OCI-LY7 (cell line): Measurements from ENCODE around the gene TBP. TPM values are rescaled to one million over a fixed set of nuclear protein-coding genes. Genes with fewer than 3 reads are reported as not detected.

Experiments
- BruUV-seq: library from RNA; stranded (reverse); fragments of 400-500 nt; replicated peaks from 2 replicates; lab custom pipeline; 2021; lab: Mats Ljungman, UMichigan
- CTCF ChIA-PET: fragments of 300-600 bp; sonication (Branson Sonifier 250); formaldehyde crosslinking; loops from one replicate; lab custom pipeline; 2022; ENCODE audit warnings: antibody characterized with exemption; ENCODE audit not compliant: unreplicated experiment; lab: Charles Lee
- POLR2A ChIA-PET: fragments of 300-600 bp; sonication (Branson Sonifier 250); formaldehyde crosslinking; loops from one replicate; lab custom pipeline; 2022; ENCODE audit warnings: antibody characterized with exemption; lab: Charles Lee
- DNase-seq: peaks from one replicate; pipeline ENCODE4 v3.0.0-alpha.2; 2015; ENCODE audit warnings: low spot score
- H2AFZ ChIP-seq: fragments of 200-600 bp; sonication (generic), shearing (Covaris generic); 2 replicates; pipeline ENCODE4 v1.6.1; 2014; ENCODE audit warnings: mild to moderate bottlenecking, antibody characterized with exemption, low read length, moderate library complexity
- H3K27ac ChIP-seq: fragments of 200-600 bp; sonication (generic); 2 replicates; pipeline ENCODE4 v1.5.1; 2014; ENCODE audit warnings: mixed run types, low read depth, mild to moderate bottlenecking, moderate library complexity, low read length, inconsistent platforms; ENCODE audit not compliant: poor library complexity, severe bottlenecking
- H3K36me3 ChIP-seq: fragments of 200-600 bp; sonication (generic); 2 replicates; pipeline ENCODE4 v1.6.1; 2014; ENCODE audit warnings: mild to moderate bottlenecking, antibody characterized with exemption, low read length, moderate library complexity, mixed read lengths; ENCODE audit not compliant: insufficient read depth
- H3K4me1 ChIP-seq: fragments of 200-600 bp; sonication (generic); 2 replicates; pipeline ENCODE4 v1.5.1; 2014; ENCODE audit warnings: mild to moderate bottlenecking, low read length; ENCODE audit not compliant: insufficient read depth, poor library complexity, severe bottlenecking
- H3K4me2 ChIP-seq: fragments of 200-600 bp; sonication (generic); 2 replicates; pipeline ENCODE4 v1.6.1; 2014; ENCODE audit warnings: mild to moderate bottlenecking, low read length
- H3K4me3 ChIP-seq: fragments of 200-600 bp; sonication (generic); 2 replicates; pipeline ENCODE4 v1.5.1; 2014; ENCODE audit warnings: mild to moderate bottlenecking, low read depth, low read length; ENCODE audit not compliant: poor library complexity, severe bottlenecking
- H3K79me2 ChIP-seq: fragments of 200-600 bp; sonication (generic); 2 replicates; pipeline ENCODE4 v1.6.1; 2016; ENCODE audit warnings: low read depth, mild to moderate bottlenecking, low read length, moderate library complexity, mixed read lengths; ENCODE audit not compliant: insufficient read depth
- H3K9me2 ChIP-seq: fragments of 200-600 bp; sonication (generic); 2 replicates; pipeline ENCODE4 v1.6.1; 2016; ENCODE audit warnings: mild to moderate bottlenecking, low read length, mixed read lengths; ENCODE audit not compliant: insufficient read depth
- H3K9me3 ChIP-seq: fragments of 200-600 bp; sonication (generic); 2 replicates; pipeline ENCODE4 v1.6.1; 2014; ENCODE audit warnings: mild to moderate bottlenecking, mixed run types, low read length, mixed read lengths
- H4K20me1 ChIP-seq: fragments of 200-600 bp; sonication (generic); 2 replicates; pipeline ENCODE4 v1.6.1; 2014; ENCODE audit warnings: mild to moderate bottlenecking, antibody characterized with exemption, low read length, moderate library complexity, mixed read lengths; ENCODE audit not compliant: insufficient read depth
- EZH2phosphoT487 ChIP-seq: fragments of 200-600 bp; sonication (generic); IDR thresholded peaks from 2 replicates; pipeline ENCODE4 v1.6.1; 2018; ENCODE audit warnings: low read depth, borderline replicate concordance, mild to moderate bottlenecking, mixed run types, antibody characterized with exemption, low read length, moderate library complexity, mixed read lengths
- intact Hi-C: fragments of 100-400 bp; cut with micrococcal nuclease; formaldehyde crosslinking; loops from one replicate; pipeline ENCODE4 v1.10.0; 2022; ENCODE audit not compliant: unreplicated experiment
- total RNA-seq, 2 experiments: library from RNA; depleted of rRNA in 1 of 2; stranded (reverse); fragments of >200 nt in 1 of 2; shearing (Covaris generic) in 1 of 2; gene quantifications; 2 replicates each; pipeline ENCODE4 v1.2.3, GENCODE V29; 2014 to 2022
- TF ChIP-seq, protein P1 (sequence below): fragments of 200-600 bp; sonication (generic); conservative IDR thresholded peaks from 2 replicates; pipeline ENCODE4 v1.5.1; 2014; ENCODE audit warnings: mild to moderate bottlenecking, antibody characterized with exemption, low read length, moderate library complexity, mixed read lengths

Gene TBP
- total RNA-seq, 2 experiments from 2014 or later = 23.3 to 29.2 TPM

DNA sequence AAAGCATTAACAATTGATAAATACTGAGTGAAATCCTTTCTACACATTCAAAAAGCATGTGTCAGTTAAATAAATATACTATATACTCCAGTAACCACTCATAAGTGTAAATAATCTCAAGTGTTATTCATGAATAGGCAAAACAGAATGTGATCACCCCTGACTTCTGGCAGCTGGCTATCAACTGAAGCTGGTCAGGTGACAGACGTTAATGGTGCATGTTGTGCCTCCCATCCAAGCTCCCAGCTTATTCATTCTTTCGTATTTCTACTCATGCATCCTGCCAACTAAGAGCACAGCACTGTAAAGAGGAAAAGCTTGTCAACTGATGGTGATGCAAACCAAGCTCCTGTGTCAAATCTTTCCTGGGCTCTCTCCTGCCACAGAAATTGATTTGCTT is 8.8 kb upstream of the TBP start:
- Histone ChIP-seq H3K36me3 (peaks cover 100% of the 10 kb centered on the region), H3K79me2 (peaks cover 50% of the 10 kb centered on the region), H3K4me3 (no peak overlapping the region), H4K20me1 (peaks cover 33% of the 10 kb centered on the region), H3K9me2 (no peaks in the 10 kb centered on the region), H3K27ac (no peak overlapping the region), H2AFZ (no peak overlapping the region), H3K4me2 (no peak overlapping the region), H3K9me3 (no peaks in the 10 kb centered on the region), H3K4me1 (peaks cover 7% of the 10 kb centered on the region)
- no peak for DNase-seq
- POLR2A ChIA-PET = interaction anchor here (0.6 kb wide), 1 partner anchor 11 kb away, joined by 3 read pairs; no protein-coding TSS in a partner anchor
- TF ChIP-seq, protein P1, sequence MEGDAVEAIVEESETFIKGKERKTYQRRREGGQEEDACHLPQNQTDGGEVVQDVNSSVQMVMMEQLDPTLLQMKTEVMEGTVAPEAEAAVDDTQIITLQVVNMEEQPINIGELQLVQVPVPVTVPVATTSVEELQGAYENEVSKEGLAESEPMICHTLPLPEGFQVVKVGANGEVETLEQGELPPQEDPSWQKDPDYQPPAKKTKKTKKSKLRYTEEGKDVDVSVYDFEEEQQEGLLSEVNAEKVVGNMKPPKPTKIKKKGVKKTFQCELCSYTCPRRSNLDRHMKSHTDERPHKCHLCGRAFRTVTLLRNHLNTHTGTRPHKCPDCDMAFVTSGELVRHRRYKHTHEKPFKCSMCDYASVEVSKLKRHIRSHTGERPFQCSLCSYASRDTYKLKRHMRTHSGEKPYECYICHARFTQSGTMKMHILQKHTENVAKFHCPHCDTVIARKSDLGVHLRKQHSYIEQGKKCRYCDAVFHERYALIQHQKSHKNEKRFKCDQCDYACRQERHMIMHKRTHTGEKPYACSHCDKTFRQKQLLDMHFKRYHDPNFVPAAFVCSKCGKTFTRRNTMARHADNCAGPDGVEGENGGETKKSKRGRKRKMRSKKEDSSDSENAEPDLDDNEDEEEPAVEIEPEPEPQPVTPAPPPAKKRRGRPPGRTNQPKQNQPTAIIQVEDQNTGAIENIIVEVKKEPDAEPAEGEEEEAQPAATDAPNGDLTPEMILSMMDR = no peak
- TF ChIP-seq EZH2phosphoT487 = no peak
- no TSS peak for BruUV-seq
- intact Hi-C loops = no loop called here
- CTCF ChIA-PET = no interaction called here

DNA sequence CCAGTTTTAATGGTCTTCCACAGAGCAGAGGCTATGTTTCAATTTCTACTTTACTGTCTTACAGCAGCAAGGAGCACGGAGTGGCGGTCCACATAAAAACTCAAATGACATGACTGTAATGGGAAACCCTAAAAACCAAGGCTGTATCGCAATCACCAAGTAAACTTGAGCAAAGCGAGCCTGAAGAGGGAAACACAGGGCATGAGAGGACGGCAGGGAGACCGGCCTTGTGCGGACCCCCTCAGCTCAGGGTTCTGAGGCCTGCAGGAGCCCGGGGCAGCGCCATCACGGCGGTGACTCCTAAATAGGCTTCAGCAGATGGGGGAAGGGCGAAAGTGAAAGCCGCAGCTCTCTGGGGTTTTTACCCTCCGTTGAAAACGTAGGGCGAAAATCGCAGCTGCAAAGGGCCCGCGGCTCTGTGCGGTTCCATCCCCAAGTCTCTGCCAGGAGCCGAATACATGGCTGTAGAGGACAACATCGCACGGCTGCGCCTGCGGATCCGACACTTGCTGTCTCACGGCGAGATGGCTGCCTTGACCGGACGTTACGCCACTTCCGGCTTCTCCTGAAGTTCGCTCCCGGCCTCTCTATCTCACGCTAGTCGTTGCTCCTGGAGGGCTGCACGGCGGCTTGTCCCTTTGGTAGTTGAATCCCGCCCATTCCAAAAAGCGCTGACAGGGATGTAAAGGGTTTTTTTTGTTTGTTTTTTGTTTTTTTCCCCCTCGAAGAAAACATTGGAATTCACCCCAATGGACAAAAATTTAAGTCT is 1.2 kb upstream of the TBP start, which contains the start of gene PSMB1:
TSS of gene PSMB1 (minus strand) at position 543 of the 769 bp plus-strand sequence. CDS start at position 478, 65 bp downstream.
- ChIA-PET POLR2A (interaction anchor here (0.7 to 3.1 kb wide), 18 partner anchors 8 to 1856 kb away, joined by 3 to 14 read pairs (median 4); partner anchors contain the start of genes DYNLT2, ERMARD and PDCD2), CTCF (no interaction called here)
- TF ChIP-seq EZH2phosphoT487 = no peak
- TF ChIP-seq, protein P1 = no peak
- peaks cover 92% of the 10 kb centered on the region for H3K79me2 ChIP-seq
- peaks cover 54% of the 10 kb centered on the region for H3K36me3 ChIP-seq
- peak within 1 kb of the TSS; percentile 99 for H2AFZ ChIP-seq
- intact Hi-C loops = loop anchor here (1.0 to 10.0 kb wide), 3 partner anchors 248 to 851 kb away; partner anchors contain the start of genes C6orf120, DYNLT2, ERMARD and FAM120B
- peaks cover 38% of the 10 kb centered on the region for H3K4me1 ChIP-seq
- no TSS peak for BruUV-seq
- H3K9me3 ChIP-seq = no peaks in the 10 kb centered on the region
- H3K4me3 ChIP-seq = peak within 1 kb of the TSS; percentile 100
- H3K4me2 ChIP-seq = peak within 1 kb of the TSS; percentile 96
- DNase-seq = peak; percentile 90
- H4K20me1 ChIP-seq = peaks cover 47% of the 10 kb centered on the region
- peak within 1 kb of the TSS; percentile 81 for H3K27ac ChIP-seq
- no peaks in the 10 kb centered on the region for H3K9me2 ChIP-seq
